Measurements from ENCODE around the gene BUD31.

The BUD31 gene

GRCh38 chr7:99437946-99438572, 29.3 kb downstream of the BUD31 start:
- DNase-seq, result no peak

- peak; percentile 96 for DNase-seq
Observed at GRCh38 chr7:99438573-99439480, 30.1 kb downstream of the BUD31 start, which contains the start of the genes CPSF4 and PTCD1. Gene CPSF4 (plus strand): TSS chr7:99438943. CDS start chr7:99439083, 140 bp downstream. Gene PTCD1 (minus strand): TSS chr7:99438798. CDS start chr7:99435242, 3,556 bp downstream.

GRCh38 chr7:99440195-99440594, 31.4 kb downstream of the BUD31 start:
- no peak for DNase-seq

GRCh38 chr7:99446096-99446495, 37.3 kb downstream of the BUD31 start:
- DNase-seq, result no peak

GRCh38 chr7:99447943-99448342, 39.2 kb downstream of the BUD31 start:
- no peak for DNase-seq

GRCh38 chr7:99448855-99449254, 40.1 kb downstream of the BUD31 start:
- no peak for DNase-seq

- DNase-seq, result no peak
Observed at GRCh38 chr7:99449326-99449725, 40.6 kb downstream of the BUD31 start.

- DNase-seq, result no peak
Observed at GRCh38 chr7:99451936-99452335, 43.2 kb downstream of the BUD31 start.

GRCh38 chr7:99452541-99452940, 43.8 kb downstream of the BUD31 start:
- no peak for DNase-seq

- no peak for DNase-seq
Observed at GRCh38 chr7:99453105-99453504, 44.3 kb downstream of the BUD31 start.

- DNase-seq, result no peak
Observed at GRCh38 chr7:99455874-99456273, 47.1 kb downstream of the BUD31 start.

- no peak for DNase-seq
Observed at GRCh38 chr7:99456288-99456687, 47.5 kb downstream of the BUD31 start.

GRCh38 chr7:99457050-99457649, 48.4 kb downstream of the BUD31 start:
- DNase-seq, result no peak

GRCh38 chr7:99457650-99458493, 49.1 kb downstream of the BUD31 start:
- no peak for DNase-seq

- no peak for DNase-seq
Observed at GRCh38 chr7:99459087-99459486, 50.3 kb downstream of the BUD31 start.

GRCh38 chr7:99460651-99461050, 51.9 kb downstream of the BUD31 start:
- DNase-seq, result no peak

GRCh38 chr7:99461221-99461620, 52.5 kb downstream of the BUD31 start:
- DNase-seq, result no peak

GRCh38 chr7:99465421-99465768, 56.6 kb downstream of the BUD31 start:
- no peak for DNase-seq

GRCh38 chr7:99468336-99468918, 59.7 kb downstream of the BUD31 start:
- DNase-seq, result no peak
